HuH-7 (cell line): ENCODE results near the gene BTN3A1.
"Not testable (repeated sequence)": the region's sequence is repeated elsewhere in the genome, so short reads cannot be mapped to it uniquely, and the experiment has no call there.

ENCODE experiments used
- DNase-seq: peaks from one replicate; pipeline ENCODE4 v3.0.0; 2011; ENCODE audit warnings: low spot score

The BTN3A1 gene

DNA sequence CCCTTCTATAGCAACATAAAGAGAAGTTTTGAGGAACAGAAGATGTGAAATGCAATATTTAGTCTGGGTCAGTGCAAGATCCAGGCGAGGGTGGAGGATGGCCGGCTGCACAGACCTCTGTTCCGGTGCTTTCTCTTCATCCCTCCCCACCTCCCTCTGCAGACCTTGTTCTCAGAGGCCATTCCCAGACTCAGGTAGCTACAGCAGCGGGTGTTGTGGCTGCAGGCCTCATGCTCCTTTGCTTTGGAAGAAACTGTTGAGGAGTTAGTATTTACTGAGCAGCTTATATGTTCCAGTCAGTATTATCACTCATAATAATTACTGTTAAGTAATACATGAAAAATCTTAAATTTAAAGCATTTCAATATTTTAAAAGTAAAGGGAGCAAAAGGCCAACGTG lies 39.9 kb downstream of the BTN3A1 start:
- DNase-seq: no peak

DNA sequence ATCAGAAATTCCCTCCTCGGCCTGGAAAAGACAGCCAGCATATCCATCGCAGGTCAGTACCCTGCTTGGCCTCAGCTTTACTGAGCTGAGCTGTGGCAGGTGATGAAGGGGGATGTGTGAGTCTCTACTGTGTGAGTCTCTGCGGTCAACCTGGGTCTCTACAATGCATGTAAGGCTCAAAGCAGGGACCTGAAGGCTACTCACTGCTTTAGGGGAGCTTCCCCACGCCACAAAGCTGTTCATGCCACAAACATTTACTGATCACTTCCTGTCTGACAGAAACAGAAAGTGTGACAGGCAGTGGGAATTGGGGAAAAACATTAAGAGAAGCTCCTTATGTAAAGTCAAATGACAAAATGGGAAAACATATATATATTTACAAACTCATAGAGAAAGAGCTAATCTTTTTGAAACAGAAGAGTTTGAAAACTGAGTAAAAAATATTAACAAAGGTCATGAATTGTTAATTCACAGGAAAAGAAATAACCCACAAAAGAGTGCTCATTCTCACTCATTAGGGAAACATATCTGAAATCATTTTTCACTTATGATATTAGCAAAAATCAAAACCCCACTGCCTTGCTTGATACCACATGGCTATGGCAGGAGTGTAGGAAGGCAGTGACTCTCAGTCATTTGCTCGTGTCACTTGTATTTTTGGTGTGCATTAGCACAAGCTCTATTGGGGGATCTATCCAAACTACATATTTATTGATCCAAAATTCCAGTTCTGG lies 44.0 kb downstream of the BTN3A1 start:
- no peak for DNase-seq

DNA sequence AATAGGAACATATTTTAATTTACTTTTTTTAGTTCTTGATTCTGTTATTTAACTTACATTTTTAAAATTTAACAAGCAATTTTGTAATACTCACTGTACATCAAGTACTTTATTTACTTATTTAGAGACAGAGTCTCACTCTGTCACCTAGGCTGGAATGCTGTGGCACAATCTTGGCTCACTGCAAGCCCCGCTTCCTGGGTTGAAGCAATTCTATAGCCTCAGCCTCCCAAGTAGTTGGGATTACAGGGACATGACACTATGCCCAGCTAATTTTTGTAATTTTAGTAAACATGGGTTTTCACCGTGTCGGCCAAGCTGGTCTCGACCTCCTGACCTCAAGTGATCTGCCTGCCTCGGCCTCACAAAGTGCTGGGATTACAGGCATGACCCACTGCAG lies 45.2 kb downstream of the BTN3A1 start:
- no peak for DNase-seq

- DNase-seq: no peak
These were observed 48.2 kb downstream of the BTN3A1 start for GRCh38 chr6:26450240-26450639.

DNA sequence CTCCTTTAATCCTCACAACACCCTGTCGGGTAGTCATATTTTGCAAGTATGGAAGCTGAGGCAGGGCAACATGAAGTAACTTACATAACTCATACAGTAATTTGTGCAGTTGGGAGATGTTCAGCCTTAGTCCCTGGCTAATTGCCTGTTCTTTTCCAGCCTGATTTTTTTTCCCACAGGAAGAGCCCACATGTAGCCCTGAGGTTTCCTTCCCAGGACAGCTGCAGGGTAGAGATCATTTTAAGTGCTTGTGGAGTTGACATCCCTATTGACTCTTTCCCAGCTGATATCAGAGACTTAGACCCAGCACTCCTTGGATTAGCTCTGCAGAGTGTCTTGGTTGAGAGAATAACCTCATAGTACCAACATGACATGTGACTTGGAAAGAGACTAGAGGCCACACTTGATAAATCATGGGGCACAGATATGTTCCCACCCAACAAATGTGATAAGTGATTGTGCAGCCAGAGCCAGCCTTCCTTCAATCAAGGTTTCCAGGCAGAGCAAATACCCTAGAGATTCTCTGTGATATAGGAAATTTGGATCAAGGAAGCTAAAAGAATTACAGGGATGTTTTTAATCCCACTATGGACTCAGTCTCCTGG lies 50.7 kb downstream of the BTN3A1 start:
- DNase-seq: no peak

GRCh38 chr6:26454631-26455030 lies 52.6 kb downstream of the BTN3A1 start:
- no peak for DNase-seq

GRCh38 chr6:26455357-26455970 lies 53.4 kb downstream of the BTN3A1 start:
- DNase-seq: no peak

DNA sequence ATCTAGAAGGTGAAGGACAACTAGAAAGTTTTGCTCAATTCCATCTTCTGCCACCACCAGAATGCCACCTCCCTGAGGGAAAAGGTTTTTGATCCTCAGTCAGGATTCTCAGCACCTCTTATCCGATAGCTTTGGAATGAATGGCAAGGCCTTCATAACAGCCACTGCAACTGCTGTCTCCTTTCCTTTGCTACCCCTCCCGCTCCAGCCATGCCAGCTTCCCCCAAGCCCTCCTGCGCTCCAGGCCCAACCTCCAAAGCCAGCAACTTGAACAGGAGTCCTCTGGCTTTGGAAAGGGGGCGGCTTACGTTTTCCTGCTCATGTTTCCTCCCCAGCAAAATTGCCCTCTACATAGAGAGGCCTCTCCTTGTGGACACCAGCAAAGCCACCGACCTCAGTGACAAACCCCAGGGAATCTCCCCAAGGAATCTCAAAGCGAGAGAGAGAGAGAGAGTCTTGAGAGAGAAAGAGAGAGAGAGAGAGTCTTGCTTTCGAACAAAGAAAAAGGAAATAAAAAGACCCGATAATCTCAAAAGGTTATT lies 55.3 kb downstream of the BTN3A1 start:
- DNase-seq: peak; percentile 5

DNA sequence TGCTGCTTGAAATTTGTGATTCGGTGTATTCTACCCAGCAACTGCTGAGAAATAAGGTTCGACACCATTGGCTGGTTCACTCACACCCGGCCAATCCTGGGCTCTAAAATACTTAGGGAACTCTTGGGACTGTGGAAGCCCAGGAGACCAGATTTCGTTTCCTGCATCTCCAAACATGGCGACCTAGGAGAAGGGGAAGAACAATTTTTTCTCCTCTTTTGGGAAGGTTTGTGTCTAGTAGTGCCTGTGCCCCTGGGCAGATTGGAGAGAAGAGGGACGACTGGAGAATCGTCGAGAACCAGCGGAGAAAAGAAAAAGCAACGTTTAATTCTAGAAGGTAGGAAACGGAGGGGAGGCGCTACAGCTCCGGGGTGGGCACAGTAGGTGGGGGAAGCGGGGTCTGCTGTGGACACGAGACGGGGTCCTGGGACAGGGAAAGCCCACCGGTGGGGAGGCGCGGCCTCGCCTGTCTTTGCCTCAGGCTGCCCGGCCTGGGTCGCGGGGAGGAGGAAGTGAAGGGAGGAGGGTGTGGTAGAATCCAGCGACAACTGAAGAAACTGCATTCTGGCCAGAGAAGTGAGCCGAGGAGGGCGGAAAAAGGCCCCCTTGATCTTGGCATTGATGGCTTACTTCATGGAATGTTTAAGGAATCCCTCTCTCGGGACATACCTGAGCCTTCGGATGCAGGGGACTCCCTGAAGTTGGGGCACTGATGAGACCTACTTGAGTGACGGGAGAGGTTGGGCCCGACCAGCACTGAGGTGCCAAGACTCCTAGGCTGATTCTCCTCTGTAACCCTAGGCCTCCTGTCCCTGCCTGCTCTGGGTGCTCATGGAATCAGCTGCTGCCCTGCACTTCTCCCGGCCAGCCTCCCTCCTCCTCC lies 56.0 kb downstream of the BTN3A1 start, which contains the start of gene BTN2A1:
TSS of gene BTN2A1 (plus strand) at position 150 of the 883 bp plus-strand sequence. CDS start at position 832, 682 bp downstream.
- DNase-seq: peak; percentile 71

- no peak for DNase-seq
These were observed 57.1 kb downstream of the BTN3A1 start for GRCh38 chr6:26459023-26459810.

GRCh38 chr6:26461353-26461752 lies 59.3 kb downstream of the BTN3A1 start:
- not testable (repeated sequence) for DNase-seq

DNA sequence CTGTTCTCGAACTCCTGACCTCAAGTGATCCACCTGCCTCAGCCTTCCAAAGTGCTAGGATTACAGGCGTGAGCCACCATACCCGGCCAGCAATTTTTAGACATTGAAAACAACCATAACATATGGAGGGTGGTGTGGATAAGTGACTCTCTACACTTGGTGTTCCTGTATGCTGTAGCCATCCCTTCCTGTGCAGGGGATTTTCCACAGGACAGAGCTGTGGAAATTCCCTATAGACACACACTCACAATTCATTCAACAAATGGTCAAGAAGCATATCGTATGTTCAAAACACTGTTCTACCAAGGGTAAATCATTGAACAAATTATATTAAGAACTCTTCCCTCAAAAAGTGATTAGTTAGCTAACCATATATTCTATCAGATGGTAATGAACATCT lies 61.9 kb downstream of the BTN3A1 start:
- DNase-seq: no peak

GRCh38 chr6:26464416-26465131 lies 62.5 kb downstream of the BTN3A1 start:
- no peak for DNase-seq
